ENCODE data around the gene PLPPR3. TPM values are rescaled to one million over a fixed set of nuclear protein-coding genes. Genes with fewer than 3 reads are reported as not detected.

Gene PLPPR3
- total and polyA plus RNA-seq, 4 donors: 3.1 TPM; not detected in 3

DNA sequence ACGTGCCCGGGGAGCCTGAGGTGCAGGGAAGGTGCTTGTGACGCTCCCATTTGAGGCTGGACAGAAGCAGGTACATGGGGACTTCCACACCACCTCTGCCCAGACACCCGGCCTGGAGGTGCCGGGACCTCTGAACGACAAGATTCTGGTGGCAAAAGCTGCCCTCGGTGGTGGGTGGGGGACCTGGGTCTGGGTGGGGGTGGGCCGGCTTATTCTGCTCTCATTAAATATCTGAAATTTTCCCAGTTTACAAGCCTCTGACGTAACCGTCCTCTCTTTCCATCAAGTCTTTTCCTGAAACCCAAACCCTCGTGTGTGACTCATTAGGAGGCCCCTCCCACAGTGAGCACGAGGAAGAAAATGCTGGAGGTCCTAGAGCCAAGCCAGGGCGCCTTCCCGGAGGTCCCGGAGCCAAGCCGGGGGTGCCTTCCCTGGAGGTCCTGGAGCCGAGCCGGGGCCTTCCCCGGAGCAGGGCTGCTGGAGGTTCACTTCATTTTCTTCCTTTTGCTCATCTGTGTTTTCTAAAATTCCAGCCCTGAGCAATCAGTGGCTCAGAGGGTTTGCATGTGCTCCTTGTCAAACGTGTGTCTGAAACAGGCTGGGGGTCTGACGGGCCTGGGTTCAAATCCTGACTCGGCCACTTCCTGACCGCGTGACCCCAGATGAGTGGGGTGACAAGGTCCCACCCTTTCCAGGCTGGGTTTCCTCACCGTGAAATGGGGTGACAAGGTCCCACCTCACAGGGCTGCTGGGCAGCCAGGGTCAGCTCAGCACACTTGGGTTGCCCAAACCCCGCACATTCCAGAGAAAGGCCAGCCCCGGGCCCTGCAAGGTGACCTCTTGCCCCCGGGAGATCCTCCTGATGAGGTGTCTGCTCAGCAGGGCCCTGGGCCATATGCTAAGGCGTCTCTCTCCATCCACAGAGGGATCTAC is 47.8 kb upstream of the PLPPR3 start:
- DNase-seq (ENCODE audit: low spot score): no peak
- Histone ChIP-seq H3K9me3 (ENCODE audit: control insufficient read depth in 4 of 4, low read length in 3 of 4) (no peaks in the 10 kb centered on the region), H3K9ac (ENCODE audit: low read depth in 1 of 2, low read length in 2 of 2) (no peak overlapping the region), H3K27me3 (ENCODE audit: control insufficient read depth in 4 of 4, insufficient read depth in 4 of 4, low read length in 3 of 4) (no peaks in the 10 kb centered on the region), H3K4me1 (ENCODE audit: control insufficient read depth in 4 of 4, insufficient read depth in 4 of 4, low read length in 3 of 4) (no peaks in the 10 kb centered on the region), H3K27ac (ENCODE audit: low read depth in 1 of 2, low read length in 2 of 2) (peak overlapping the region in 1 of 2 donors; percentile 35), H3K4me3 (ENCODE audit: low read depth in 1 of 3, low read length in 3 of 3) (no peak overlapping the region), H3K36me3 (ENCODE audit: control insufficient read depth in 4 of 4, insufficient read depth in 3 of 4, low read depth in 1 of 4, low read length in 3 of 4) (peaks cover 3 to 40% (median 11%) of the 10 kb centered on the region in 4 donors)
- 86% methylated on average over 29 of the region's 29 CpGs for whole genome bisulfite sequencing
- no peak for TF ChIP-seq FOXA1 (IDR thresholded peaks at IDR 0.05)
- TF ChIP-seq, protein P1, sequence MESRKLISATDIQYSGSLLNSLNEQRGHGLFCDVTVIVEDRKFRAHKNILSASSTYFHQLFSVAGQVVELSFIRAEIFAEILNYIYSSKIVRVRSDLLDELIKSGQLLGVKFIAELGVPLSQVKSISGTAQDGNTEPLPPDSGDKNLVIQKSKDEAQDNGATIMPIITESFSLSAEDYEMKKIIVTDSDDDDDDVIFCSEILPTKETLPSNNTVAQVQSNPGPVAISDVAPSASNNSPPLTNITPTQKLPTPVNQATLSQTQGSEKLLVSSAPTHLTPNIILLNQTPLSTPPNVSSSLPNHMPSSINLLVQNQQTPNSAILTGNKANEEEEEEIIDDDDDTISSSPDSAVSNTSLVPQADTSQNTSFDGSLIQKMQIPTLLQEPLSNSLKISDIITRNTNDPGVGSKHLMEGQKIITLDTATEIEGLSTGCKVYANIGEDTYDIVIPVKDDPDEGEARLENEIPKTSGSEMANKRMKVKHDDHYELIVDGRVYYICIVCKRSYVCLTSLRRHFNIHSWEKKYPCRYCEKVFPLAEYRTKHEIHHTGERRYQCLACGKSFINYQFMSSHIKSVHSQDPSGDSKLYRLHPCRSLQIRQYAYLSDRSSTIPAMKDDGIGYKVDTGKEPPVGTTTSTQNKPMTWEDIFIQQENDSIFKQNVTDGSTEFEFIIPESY (IDR thresholded peaks at IDR 0.05): no peak
- TF ChIP-seq, protein P2, sequence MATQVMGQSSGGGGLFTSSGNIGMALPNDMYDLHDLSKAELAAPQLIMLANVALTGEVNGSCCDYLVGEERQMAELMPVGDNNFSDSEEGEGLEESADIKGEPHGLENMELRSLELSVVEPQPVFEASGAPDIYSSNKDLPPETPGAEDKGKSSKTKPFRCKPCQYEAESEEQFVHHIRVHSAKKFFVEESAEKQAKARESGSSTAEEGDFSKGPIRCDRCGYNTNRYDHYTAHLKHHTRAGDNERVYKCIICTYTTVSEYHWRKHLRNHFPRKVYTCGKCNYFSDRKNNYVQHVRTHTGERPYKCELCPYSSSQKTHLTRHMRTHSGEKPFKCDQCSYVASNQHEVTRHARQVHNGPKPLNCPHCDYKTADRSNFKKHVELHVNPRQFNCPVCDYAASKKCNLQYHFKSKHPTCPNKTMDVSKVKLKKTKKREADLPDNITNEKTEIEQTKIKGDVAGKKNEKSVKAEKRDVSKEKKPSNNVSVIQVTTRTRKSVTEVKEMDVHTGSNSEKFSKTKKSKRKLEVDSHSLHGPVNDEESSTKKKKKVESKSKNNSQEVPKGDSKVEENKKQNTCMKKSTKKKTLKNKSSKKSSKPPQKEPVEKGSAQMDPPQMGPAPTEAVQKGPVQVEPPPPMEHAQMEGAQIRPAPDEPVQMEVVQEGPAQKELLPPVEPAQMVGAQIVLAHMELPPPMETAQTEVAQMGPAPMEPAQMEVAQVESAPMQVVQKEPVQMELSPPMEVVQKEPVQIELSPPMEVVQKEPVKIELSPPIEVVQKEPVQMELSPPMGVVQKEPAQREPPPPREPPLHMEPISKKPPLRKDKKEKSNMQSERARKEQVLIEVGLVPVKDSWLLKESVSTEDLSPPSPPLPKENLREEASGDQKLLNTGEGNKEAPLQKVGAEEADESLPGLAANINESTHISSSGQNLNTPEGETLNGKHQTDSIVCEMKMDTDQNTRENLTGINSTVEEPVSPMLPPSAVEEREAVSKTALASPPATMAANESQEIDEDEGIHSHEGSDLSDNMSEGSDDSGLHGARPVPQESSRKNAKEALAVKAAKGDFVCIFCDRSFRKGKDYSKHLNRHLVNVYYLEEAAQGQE (IDR thresholded peaks at IDR 0.05): no peak
- no peak for TF ChIP-seq YY1 (IDR thresholded peaks at IDR 0.05)
- TF ChIP-seq RXRA (IDR thresholded peaks at IDR 0.05): no peak

DNA sequence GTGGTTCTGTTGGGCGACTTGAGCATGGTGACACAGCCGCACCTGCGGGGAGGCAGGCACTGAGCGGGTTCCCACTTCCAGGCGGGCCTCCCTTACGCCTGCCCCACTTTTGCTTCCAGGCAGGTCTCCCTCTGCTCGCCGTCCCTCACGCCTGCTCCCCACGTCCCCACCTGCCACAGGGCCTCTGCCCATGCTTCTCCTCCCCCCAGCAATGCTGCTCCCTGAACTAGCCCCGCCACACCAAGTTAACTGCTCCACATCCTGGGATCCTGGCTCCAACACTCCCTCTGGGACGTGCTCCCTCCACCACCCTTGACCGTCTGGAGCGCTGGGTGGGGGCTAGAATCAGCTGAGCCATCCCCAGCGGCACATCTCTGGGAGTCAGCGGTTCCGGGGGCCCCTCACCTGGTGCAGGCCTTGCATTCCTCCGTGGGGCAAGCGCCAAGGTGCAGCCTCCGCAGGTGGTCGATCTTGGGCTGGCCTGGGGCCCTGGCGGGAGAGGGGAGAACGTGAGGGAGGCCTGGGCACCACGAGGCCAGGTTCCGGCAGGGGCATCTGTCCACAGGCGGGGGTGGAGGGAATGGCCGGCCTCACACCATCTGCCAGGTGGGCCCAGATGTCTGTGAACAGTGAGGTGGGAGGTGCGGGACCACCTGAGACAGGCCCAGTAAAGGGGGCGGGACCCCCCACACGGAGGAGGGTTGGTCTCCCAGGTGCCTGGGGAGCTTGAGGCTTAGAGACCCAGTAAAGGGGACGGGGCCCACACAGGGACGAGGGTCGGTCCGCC is 46.9 kb upstream of the PLPPR3 start:
- peaks cover 0 to 35% (median 10%) of the 10 kb centered on the region in 4 donors for H3K36me3 ChIP-seq (ENCODE audit: control insufficient read depth in 4 of 4, insufficient read depth in 3 of 4, low read depth in 1 of 4, low read length in 3 of 4)
- no peak overlapping the region for H3K9ac ChIP-seq (ENCODE audit: low read depth in 1 of 2, low read length in 2 of 2)
- no peak for TF ChIP-seq HNF4A (conservative IDR thresholded peaks at IDR 0.05)
- no peak for TF ChIP-seq FOXA2 (IDR thresholded peaks at IDR 0.05)
- TF ChIP-seq, protein P1 (IDR thresholded peaks at IDR 0.05): no peak
- TF ChIP-seq, protein P2 (IDR thresholded peaks at IDR 0.05): no peak
- TF ChIP-seq HNF4G (IDR thresholded peaks at IDR 0.05): no peak
- TF ChIP-seq YY1 (IDR thresholded peaks at IDR 0.05): no peak
- no peak for TF ChIP-seq TAF1 (conservative IDR thresholded peaks at IDR 0.05)
- no peak for TF ChIP-seq RAD21 (IDR thresholded peaks at IDR 0.05)
- TF ChIP-seq, protein P3, sequence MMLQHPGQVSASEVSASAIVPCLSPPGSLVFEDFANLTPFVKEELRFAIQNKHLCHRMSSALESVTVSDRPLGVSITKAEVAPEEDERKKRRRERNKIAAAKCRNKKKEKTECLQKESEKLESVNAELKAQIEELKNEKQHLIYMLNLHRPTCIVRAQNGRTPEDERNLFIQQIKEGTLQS (IDR thresholded peaks at IDR 0.05): no peak
- no peak for TF ChIP-seq FOXA1 (IDR thresholded peaks at IDR 0.05)
- no peak for TF ChIP-seq JUND (IDR thresholded peaks at IDR 0.05)
- TF ChIP-seq, protein P4, sequence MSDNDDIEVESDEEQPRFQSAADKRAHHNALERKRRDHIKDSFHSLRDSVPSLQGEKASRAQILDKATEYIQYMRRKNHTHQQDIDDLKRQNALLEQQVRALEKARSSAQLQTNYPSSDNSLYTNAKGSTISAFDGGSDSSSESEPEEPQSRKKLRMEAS (IDR thresholded peaks at IDR 0.05): no peak
- no peak for TF ChIP-seq NR2F2 (IDR thresholded peaks at IDR 0.05)
- no peak for DNase-seq (ENCODE audit: low spot score)
- 96% methylated on average over 34 of the region's 34 CpGs for WGBS
- H3K27ac ChIP-seq (ENCODE audit: low read depth in 1 of 2, low read length in 2 of 2): no peak overlapping the region
- H3K9me3 ChIP-seq (ENCODE audit: control insufficient read depth in 4 of 4, low read length in 3 of 4): no peaks in the 10 kb centered on the region
- no peaks in the 10 kb centered on the region for H3K27me3 ChIP-seq (ENCODE audit: control insufficient read depth in 4 of 4, insufficient read depth in 4 of 4, low read length in 3 of 4)
- H3K4me3 ChIP-seq (ENCODE audit: low read depth in 1 of 3, low read length in 3 of 3): no peak overlapping the region
- H3K4me1 ChIP-seq (ENCODE audit: control insufficient read depth in 4 of 4, insufficient read depth in 4 of 4, low read length in 3 of 4): peaks cover 0 to 5% (median 2%) of the 10 kb centered on the region in 4 donors
